SK-N-SH (cell line): Measurements from ENCODE around the gene KDELR1. TPM values are rescaled to one million over a fixed set of nuclear protein-coding genes. Genes with fewer than 3 reads are reported as not detected.

ENCODE experiments used
- CTCF ChIA-PET: fragments of 300-600, 350-600 bp; formaldehyde crosslinking; extraction: SDS; loops from one replicate; lab custom pipeline; 2021; lab: Yijun Ruan, JAX
- POLR2A ChIA-PET: fragments of 350-600 bp; sonication (Branson Sonifier 250); formaldehyde crosslinking; extraction: SDS; loops from one replicate; lab custom pipeline; 2020; ENCODE audit warnings: antibody characterized with exemption, inconsistent platforms; lab: Yijun Ruan, JAX
- DNase-seq: peaks from one replicate; pipeline ENCODE4 v3.0.0; 2012
- H2AFZ ChIP-seq: fragments of 200-600 bp; sonication (generic); 2 replicates; pipeline ENCODE4 v1.8.1; 2016; ENCODE audit warnings: antibody characterized with exemption, mild to moderate bottlenecking, low read depth
- H3F3A ChIP-seq: fragments of 200-600 bp; sonication (generic); replicated peaks from 2 replicates; pipeline ENCODE3; 2016; ENCODE audit warnings: antibody characterized with exemption, mild to moderate bottlenecking; ENCODE audit not compliant: insufficient read depth
- H3K27ac ChIP-seq, 2 experiments: fragments of 200-500 bp in 1 of 2; fragments of 200-600 bp in 1 of 2; sonication (Bioruptor generic) in 1 of 2; sonication (generic), shearing (Covaris generic) in 1 of 2; 2 replicates each; pipeline versions ENCODE4 v1.5.1 to v1.6.1; 2014 to 2016; ENCODE audit warnings: low read depth in 2 of 2, inconsistent platforms in 1 of 2, low read length in 1 of 2, mild to moderate bottlenecking in 1 of 2, mixed read lengths in 1 of 2
- H3K27me3 ChIP-seq: fragments of 200-600 bp; sonication (generic), shearing (Covaris generic); 2 replicates; pipeline ENCODE4 v1.6.1; 2016; ENCODE audit warnings: mixed run types; ENCODE audit not compliant: insufficient read depth
- H3K36me3 ChIP-seq, 2 experiments: fragments of 200-500 bp in 1 of 2; fragments of 200-600 bp in 1 of 2; sonication (Bioruptor generic) in 1 of 2; sonication (generic) in 1 of 2; replicated peaks in 1 of 2; 2 replicates each; pipeline versions ENCODE3 to v1.5.1; 2014 to 2016; ENCODE audit warnings: low read length in 1 of 2, mild to moderate bottlenecking in 1 of 2; ENCODE audit not compliant: insufficient read depth in 2 of 2, control insufficient read depth in 1 of 2
- H3K4me1 ChIP-seq, 2 experiments: fragments of 200-500 bp in 1 of 2; fragments of 200-600 bp in 1 of 2; sonication (Bioruptor generic) in 1 of 2; sonication (generic), shearing (Covaris generic) in 1 of 2; 2 replicates each; pipeline versions ENCODE4 v1.5.1 to v1.6.1; 2014 to 2016; ENCODE audit warnings: low read depth in 1 of 2, low read length in 1 of 2, mixed run types in 1 of 2; ENCODE audit not compliant: insufficient read depth in 2 of 2, control insufficient read depth in 1 of 2
- H3K4me2 ChIP-seq: fragments of 200-600 bp; sonication (generic), shearing (Covaris generic); 2 replicates; pipeline ENCODE4 v1.6.1; 2017; ENCODE audit warnings: mixed run types
- H3K4me3 ChIP-seq, 2 experiments: fragments of 200-500 bp in 1 of 2; fragments of 200-600 bp in 1 of 2; sonication (Bioruptor generic) in 1 of 2; sonication (generic), shearing (Covaris generic) in 1 of 2; 2 replicates each; pipeline versions ENCODE4 v1.5.1 to v1.8.1; 2014 to 2016; ENCODE audit warnings: low read depth in 2 of 2, inconsistent platforms in 1 of 2, low read length in 1 of 2, mild to moderate bottlenecking in 1 of 2, mixed read lengths in 1 of 2, moderate library complexity in 1 of 2
- H3K79me2 ChIP-seq: fragments of 200-600 bp; sonication (generic); 2 replicates; pipeline ENCODE4 v1.8.1; 2017; ENCODE audit warnings: mild to moderate bottlenecking; ENCODE audit not compliant: insufficient read depth
- H3K9ac ChIP-seq: fragments of 200-600 bp; sonication (generic); 2 replicates; pipeline ENCODE4 v1.6.1; 2017; ENCODE audit warnings: mixed run types
- H3K9me2 ChIP-seq: fragments of 200-600 bp; sonication (generic); 2 replicates; pipeline ENCODE4 v1.6.1; 2017; ENCODE audit warnings: mixed run types
- H3K9me3 ChIP-seq: fragments of 200-600 bp; sonication (generic); 2 replicates; pipeline ENCODE4 v1.6.1; 2017; ENCODE audit warnings: mixed run types, mild to moderate bottlenecking, moderate library complexity
- H4K20me1 ChIP-seq: fragments of 200-600 bp; sonication (generic); 2 replicates; pipeline ENCODE4 v1.6.1; 2017; ENCODE audit warnings: mild to moderate bottlenecking, mixed run types; ENCODE audit not compliant: insufficient read depth
- CHD2 ChIP-seq: fragments of 150-350 bp; IDR thresholded peaks from 2 replicates; pipeline ENCODE4 v1.6.1; 2018; ENCODE audit warnings: low read length; ENCODE audit not compliant: partially characterized antibody
- EP300 ChIP-seq, 2 experiments: IDR thresholded peaks; 2 replicates each; pipeline versions ENCODE4 v1.4.0 to v1.6.1; 2012; ENCODE audit warnings: borderline replicate concordance in 1 of 2, low read depth in 1 of 2, low read length in 1 of 2
- GABPA ChIP-seq: IDR thresholded peaks from 2 replicates; pipeline ENCODE4 v1.4.0; 2012; ENCODE audit warnings: low read depth, mild to moderate bottlenecking
- JUND ChIP-seq: IDR thresholded peaks from 2 replicates; pipeline ENCODE4 v1.4.0; 2012
- NFIC ChIP-seq: IDR thresholded peaks from 2 replicates; pipeline ENCODE4 v1.4.0; 2012; ENCODE audit warnings: borderline replicate concordance
- POLR2AphosphoS5 ChIP-seq: IDR thresholded peaks from 2 replicates; pipeline ENCODE4 v1.6.1; 2012; ENCODE audit warnings: low read depth, low read length
- SIN3A ChIP-seq: IDR thresholded peaks from 2 replicates; pipeline ENCODE4 v1.6.1; 2012; ENCODE audit warnings: low read depth, mild to moderate bottlenecking, low read length, moderate library complexity, borderline replicate concordance
- WGBS: methylation state at CpG from one replicate; pipeline ENCODE4 v1.1.6; 2017; ENCODE audit warnings: low lambda C conversion rate; 5-methylcytosine and 5-hydroxymethylcytosine counted together
- polyA plus RNA-seq, 3 experiments: library from polyadenylated mRNA; depleted of rRNA; stranded (reverse); fragments of >200 nt; gene quantifications; 2 replicates each; pipeline ENCODE4 v1.2.3, GENCODE V29; 2012
- TF ChIP-seq, protein P1 (sequence below): IDR thresholded peaks from 2 replicates; pipeline ENCODE4 v1.4.0; 2012; ENCODE audit warnings: low read depth, borderline replicate concordance
- TF ChIP-seq, protein P2 (sequence below): IDR thresholded peaks from 2 replicates; pipeline ENCODE4 v1.4.0; 2012; ENCODE audit warnings: low read depth, borderline replicate concordance
- TF ChIP-seq, protein P3 (sequence below): IDR thresholded peaks from 2 replicates; pipeline ENCODE4; 2012
- TF ChIP-seq, protein P4 (sequence below): IDR thresholded peaks from 2 replicates; pipeline ENCODE4 v1.4.0; 2012; ENCODE audit warnings: low read depth
- TF ChIP-seq, protein P5 (sequence below): IDR thresholded peaks from 2 replicates; pipeline ENCODE4 v1.6.1; 2012; ENCODE audit warnings: mild to moderate bottlenecking, low read depth, low read length, moderate library complexity

The KDELR1 gene
- polyA plus RNA-seq, 1 of the 3 experiments (the other 2 are of a cell fraction) = 138 TPM

DNA sequence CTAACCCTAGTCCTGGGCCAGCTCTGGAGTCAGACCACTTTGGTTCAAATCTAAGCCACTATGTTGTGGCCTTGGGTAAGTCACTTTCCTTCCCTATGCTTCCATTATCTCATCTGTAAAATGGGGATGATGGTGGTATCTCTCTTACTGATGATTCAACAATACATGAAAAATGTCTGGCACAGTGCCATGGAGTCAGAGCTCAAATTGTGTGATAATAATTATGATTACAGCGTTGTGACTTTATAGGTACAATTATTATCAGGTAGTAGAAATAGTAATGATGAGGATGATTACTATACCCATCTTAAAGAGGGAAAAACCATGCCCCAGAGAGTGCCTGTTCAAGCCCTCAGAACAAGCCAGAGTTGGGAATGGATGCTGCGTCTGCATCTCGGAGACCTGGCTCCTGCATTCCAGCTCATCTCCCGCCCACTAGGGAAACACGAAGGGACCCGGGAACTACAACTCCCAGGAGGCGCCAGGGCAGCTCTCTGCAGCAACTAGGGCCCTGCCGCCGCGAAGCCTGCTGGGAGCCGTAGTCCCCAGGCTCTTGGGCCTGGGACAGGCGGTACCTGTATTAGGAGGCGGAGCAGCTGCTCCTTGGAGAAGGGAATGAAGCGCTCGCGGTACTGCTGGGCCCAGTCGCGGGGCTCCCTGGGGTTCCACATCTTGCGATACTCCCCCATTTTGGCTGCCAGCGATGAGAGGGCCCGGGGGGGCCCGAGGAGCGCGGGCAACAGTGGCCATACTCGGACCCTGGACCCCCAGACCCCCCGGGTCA, 28.4 kb downstream of the KDELR1 start:
- Histone ChIP-seq H3K4me3 (peak overlapping the region; percentile 62 to 80), H2AFZ (peak overlapping the region; percentile 78), H3F3A (peaks cover 4% of the 10 kb centered on the region)
- TF ChIP-seq CHD2 = peak; percentile 86
- TF ChIP-seq, protein P1, sequence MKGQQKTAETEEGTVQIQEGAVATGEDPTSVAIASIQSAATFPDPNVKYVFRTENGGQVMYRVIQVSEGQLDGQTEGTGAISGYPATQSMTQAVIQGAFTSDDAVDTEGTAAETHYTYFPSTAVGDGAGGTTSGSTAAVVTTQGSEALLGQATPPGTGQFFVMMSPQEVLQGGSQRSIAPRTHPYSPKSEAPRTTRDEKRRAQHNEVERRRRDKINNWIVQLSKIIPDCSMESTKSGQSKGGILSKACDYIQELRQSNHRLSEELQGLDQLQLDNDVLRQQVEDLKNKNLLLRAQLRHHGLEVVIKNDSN = 0 out of 2 replicates have a peak, but pooled peaks have one; percentile 7
- TF ChIP-seq NFIC = peak; percentile 14; the same call in 1 of the 2 replicates
- TF ChIP-seq GABPA = peak; percentile 23; the same call in 1 of the 2 replicates
- TF ChIP-seq, protein P2, sequence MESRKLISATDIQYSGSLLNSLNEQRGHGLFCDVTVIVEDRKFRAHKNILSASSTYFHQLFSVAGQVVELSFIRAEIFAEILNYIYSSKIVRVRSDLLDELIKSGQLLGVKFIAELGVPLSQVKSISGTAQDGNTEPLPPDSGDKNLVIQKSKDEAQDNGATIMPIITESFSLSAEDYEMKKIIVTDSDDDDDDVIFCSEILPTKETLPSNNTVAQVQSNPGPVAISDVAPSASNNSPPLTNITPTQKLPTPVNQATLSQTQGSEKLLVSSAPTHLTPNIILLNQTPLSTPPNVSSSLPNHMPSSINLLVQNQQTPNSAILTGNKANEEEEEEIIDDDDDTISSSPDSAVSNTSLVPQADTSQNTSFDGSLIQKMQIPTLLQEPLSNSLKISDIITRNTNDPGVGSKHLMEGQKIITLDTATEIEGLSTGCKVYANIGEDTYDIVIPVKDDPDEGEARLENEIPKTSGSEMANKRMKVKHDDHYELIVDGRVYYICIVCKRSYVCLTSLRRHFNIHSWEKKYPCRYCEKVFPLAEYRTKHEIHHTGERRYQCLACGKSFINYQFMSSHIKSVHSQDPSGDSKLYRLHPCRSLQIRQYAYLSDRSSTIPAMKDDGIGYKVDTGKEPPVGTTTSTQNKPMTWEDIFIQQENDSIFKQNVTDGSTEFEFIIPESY = peak; percentile 47; the same call in 1 of the 2 replicates
- TF ChIP-seq SIN3A = peak; percentile 43; the same call in 1 of the 2 replicates
- no peak for TF ChIP-seq JUND
- TF ChIP-seq, protein P3, sequence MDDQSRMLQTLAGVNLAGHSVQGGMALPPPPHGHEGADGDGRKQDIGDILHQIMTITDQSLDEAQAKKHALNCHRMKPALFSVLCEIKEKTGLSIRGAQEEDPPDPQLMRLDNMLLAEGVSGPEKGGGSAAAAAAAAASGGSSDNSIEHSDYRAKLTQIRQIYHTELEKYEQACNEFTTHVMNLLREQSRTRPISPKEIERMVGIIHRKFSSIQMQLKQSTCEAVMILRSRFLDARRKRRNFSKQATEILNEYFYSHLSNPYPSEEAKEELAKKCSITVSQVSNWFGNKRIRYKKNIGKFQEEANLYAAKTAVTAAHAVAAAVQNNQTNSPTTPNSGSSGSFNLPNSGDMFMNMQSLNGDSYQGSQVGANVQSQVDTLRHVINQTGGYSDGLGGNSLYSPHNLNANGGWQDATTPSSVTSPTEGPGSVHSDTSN = no peak
- TF ChIP-seq, protein P4, sequence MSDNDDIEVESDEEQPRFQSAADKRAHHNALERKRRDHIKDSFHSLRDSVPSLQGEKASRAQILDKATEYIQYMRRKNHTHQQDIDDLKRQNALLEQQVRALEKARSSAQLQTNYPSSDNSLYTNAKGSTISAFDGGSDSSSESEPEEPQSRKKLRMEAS = no peak
- peak; percentile 61; the same call in 1 of the 2 replicates for TF ChIP-seq POLR2AphosphoS5
- no peak for TF ChIP-seq EP300 (IDR thresholded peaks at IDR 0.05; ENCODE audit: borderline replicate concordance in 1 of 2, low read depth in 1 of 2, low read length in 1 of 2)
- TF ChIP-seq, protein P5, sequence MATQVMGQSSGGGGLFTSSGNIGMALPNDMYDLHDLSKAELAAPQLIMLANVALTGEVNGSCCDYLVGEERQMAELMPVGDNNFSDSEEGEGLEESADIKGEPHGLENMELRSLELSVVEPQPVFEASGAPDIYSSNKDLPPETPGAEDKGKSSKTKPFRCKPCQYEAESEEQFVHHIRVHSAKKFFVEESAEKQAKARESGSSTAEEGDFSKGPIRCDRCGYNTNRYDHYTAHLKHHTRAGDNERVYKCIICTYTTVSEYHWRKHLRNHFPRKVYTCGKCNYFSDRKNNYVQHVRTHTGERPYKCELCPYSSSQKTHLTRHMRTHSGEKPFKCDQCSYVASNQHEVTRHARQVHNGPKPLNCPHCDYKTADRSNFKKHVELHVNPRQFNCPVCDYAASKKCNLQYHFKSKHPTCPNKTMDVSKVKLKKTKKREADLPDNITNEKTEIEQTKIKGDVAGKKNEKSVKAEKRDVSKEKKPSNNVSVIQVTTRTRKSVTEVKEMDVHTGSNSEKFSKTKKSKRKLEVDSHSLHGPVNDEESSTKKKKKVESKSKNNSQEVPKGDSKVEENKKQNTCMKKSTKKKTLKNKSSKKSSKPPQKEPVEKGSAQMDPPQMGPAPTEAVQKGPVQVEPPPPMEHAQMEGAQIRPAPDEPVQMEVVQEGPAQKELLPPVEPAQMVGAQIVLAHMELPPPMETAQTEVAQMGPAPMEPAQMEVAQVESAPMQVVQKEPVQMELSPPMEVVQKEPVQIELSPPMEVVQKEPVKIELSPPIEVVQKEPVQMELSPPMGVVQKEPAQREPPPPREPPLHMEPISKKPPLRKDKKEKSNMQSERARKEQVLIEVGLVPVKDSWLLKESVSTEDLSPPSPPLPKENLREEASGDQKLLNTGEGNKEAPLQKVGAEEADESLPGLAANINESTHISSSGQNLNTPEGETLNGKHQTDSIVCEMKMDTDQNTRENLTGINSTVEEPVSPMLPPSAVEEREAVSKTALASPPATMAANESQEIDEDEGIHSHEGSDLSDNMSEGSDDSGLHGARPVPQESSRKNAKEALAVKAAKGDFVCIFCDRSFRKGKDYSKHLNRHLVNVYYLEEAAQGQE = 0 out of 2 replicates have a peak, but pooled peaks have one; percentile 3
- TF ChIP-seq, all 33 proteins: peak for 8
- Histone ChIP-seq H3K9me2 (no peaks in the 10 kb centered on the region), H3K4me1 (peaks cover 4 to 12% of the 10 kb centered on the region in 2 experiments; a peak in 1 of 4 replicates), H4K20me1 (no peaks in the 10 kb centered on the region), H3K27ac (peak overlapping the region; percentile 74 to 85), H3K36me3 (no peaks in the 10 kb centered on the region), H3K9me3 (no peaks in the 10 kb centered on the region), H3K79me2 (no peaks in the 10 kb centered on the region), H3K9ac (peak overlapping the region; percentile 83), H3K27me3 (no peaks in the 10 kb centered on the region), H3K4me2 (peak overlapping the region; percentile 98)
- ChIA-PET POLR2A (interaction anchor here (0.5 to 2.1 kb wide), 6 partner anchors 9 to 260 kb away, joined by 3 to 11 read pairs (median 4); partner anchors contain the start of gene KDELR1), CTCF (interaction anchor here (0.5 to 3.4 kb wide), 7 partner anchors 9 to 84 kb away, joined by 3 to 14 read pairs (median 3); partner anchors contain the start of gene KDELR1)
- DNase-seq = peak; percentile 88
- WGBS = 14% methylated on average over 7 of the region's 26 CpGs
